Neuronal stem cell (in vitro differentiated cells): ENCODE results near the gene CDCA7.

ENCODE experiments used
- DNase-seq: peaks from one replicate; pipeline ENCODE4 v3.0.0-alpha.2; 2013; ENCODE audit warnings: low spot score
- H2AFZ ChIP-seq: one replicate; pipeline ENCODE4 v1.6.1; 2013; ENCODE audit warnings: mild to moderate bottlenecking, low read length, inconsistent platforms
- H2AK5ac ChIP-seq: 2 replicates; pipeline ENCODE4 v1.6.1; 2013; ENCODE audit warnings: low read depth, mild to moderate bottlenecking, inconsistent platforms, low read length, moderate library complexity, mixed read lengths
- H2BK120ac ChIP-seq: 2 replicates; pipeline ENCODE4 v1.6.1; 2013; ENCODE audit warnings: low read depth, mild to moderate bottlenecking, inconsistent platforms, low read length, moderate library complexity, mixed read lengths
- H2BK12ac ChIP-seq: one replicate; pipeline ENCODE4 v1.6.1; 2013; ENCODE audit warnings: low read length, inconsistent platforms
- H2BK15ac ChIP-seq: 2 replicates; pipeline ENCODE4 v1.6.1; 2013; ENCODE audit warnings: mild to moderate bottlenecking, low read length, inconsistent platforms, mixed read lengths
- H2BK5ac ChIP-seq: one replicate; pipeline ENCODE4 v1.6.1; 2013; ENCODE audit warnings: inconsistent platforms, mild to moderate bottlenecking, low read length, moderate library complexity
- H3K14ac ChIP-seq: one replicate; pipeline ENCODE4 v1.6.1; 2013; ENCODE audit warnings: low read length, inconsistent platforms
- H3K18ac ChIP-seq: 2 replicates; pipeline ENCODE4 v1.6.1; 2013; ENCODE audit warnings: low read length, inconsistent platforms
- H3K23ac ChIP-seq: 2 replicates; pipeline ENCODE4 v1.6.1; 2013; ENCODE audit warnings: low read depth, mild to moderate bottlenecking, mixed read lengths, low read length, inconsistent platforms; ENCODE audit not compliant: poor library complexity
- H3K27ac ChIP-seq: replicated peaks from 3 replicates; pipeline ENCODE4 v1.5.1; 2013; ENCODE audit warnings: low read length, inconsistent platforms
- H3K27me3 ChIP-seq, 3 experiments: 2 replicates each; pipeline ENCODE4 v1.6.1; 2013; ENCODE audit warnings: low read length in 3 of 3, mild to moderate bottlenecking in 2 of 3, inconsistent platforms in 1 of 3, low read depth in 1 of 3, mixed read lengths in 1 of 3, moderate library complexity in 1 of 3; ENCODE audit not compliant: control insufficient read depth in 3 of 3, insufficient read depth in 3 of 3
- H3K36me3 ChIP-seq, 2 donors: replicated peaks in 1 of 2; 2 replicates each; pipeline ENCODE4 v1.6.1; 2013; ENCODE audit warnings: low read length in 2 of 2; ENCODE audit not compliant: control insufficient read depth in 2 of 2, insufficient read depth in 2 of 2
- H3K4ac ChIP-seq: 2 replicates; pipeline ENCODE4 v1.6.1; 2013; ENCODE audit warnings: inconsistent platforms, mild to moderate bottlenecking, low read length, moderate library complexity
- H3K4me1 ChIP-seq, 2 donors: 1 replicate in 1 of 2; 2 replicates in 1 of 2; pipeline ENCODE4 v1.6.1; 2013; ENCODE audit warnings: low read length in 2 of 2, low read depth in 1 of 2; ENCODE audit not compliant: control insufficient read depth in 2 of 2, insufficient read depth in 1 of 2
- H3K4me2 ChIP-seq: one replicate; pipeline ENCODE4 v1.6.1; 2013; ENCODE audit warnings: mild to moderate bottlenecking, low read length, inconsistent platforms; ENCODE audit not compliant: insufficient read depth, poor library complexity, severe bottlenecking
- H3K4me3 ChIP-seq, 2 donors: 2 replicates each; pipeline ENCODE4 v1.5.1; 2013; ENCODE audit warnings: low read length in 2 of 2, mild to moderate bottlenecking in 2 of 2, inconsistent platforms in 1 of 2, moderate library complexity in 1 of 2
- H3K79me1 ChIP-seq: one replicate; pipeline ENCODE4 v1.6.1; 2013; ENCODE audit warnings: low read depth, mild to moderate bottlenecking, inconsistent platforms, low read length, moderate library complexity
- H3K9ac ChIP-seq: one replicate; pipeline ENCODE4 v1.6.1; 2013; ENCODE audit warnings: mild to moderate bottlenecking, low read depth, low read length, inconsistent platforms; ENCODE audit not compliant: poor library complexity
- H3K9me3 ChIP-seq, 2 donors: replicated peaks in 1 of 2; 2 replicates each; pipeline versions ENCODE3 to v1.6.1; 2013; ENCODE audit warnings: low read length in 2 of 2, mild to moderate bottlenecking in 2 of 2, inconsistent platforms in 1 of 2, low read depth in 1 of 2, mixed read lengths in 1 of 2, moderate library complexity in 1 of 2; ENCODE audit not compliant: control insufficient read depth in 2 of 2, insufficient read depth in 1 of 2
- H4K8ac ChIP-seq: one replicate; pipeline ENCODE4 v1.6.1; 2013; ENCODE audit warnings: low read depth, mild to moderate bottlenecking, inconsistent platforms, low read length, moderate library complexity
- H4K91ac ChIP-seq: one replicate; pipeline ENCODE4 v1.6.1; 2013; ENCODE audit warnings: low read length, low read depth, mild to moderate bottlenecking, inconsistent platforms; ENCODE audit not compliant: poor library complexity
- WGBS, 2 donors: extraction: QIAGEN DNeasy Blood & Tissue Kit; methylation state at CpG; one replicate each; pipeline ENCODE4 v1.1.7; 2013; ENCODE audit warnings: missing lambda C conversion rate in 2 of 2, mixed read lengths in 1 of 2; ENCODE audit not compliant: insufficient read length in 2 of 2, insufficient replicate concordance in 1 of 2; ENCODE audit errors: extremely low coverage in 2 of 2; 5-methylcytosine and 5-hydroxymethylcytosine counted together

The CDCA7 gene

GRCh38 chr2:173393636-173394035, 39.0 kb downstream of the CDCA7 start:
- DNase-seq: no peak
- H3K4me3 ChIP-seq: no peak overlapping the region
- H3K79me1 ChIP-seq: no peaks in the 10 kb centered on the region
- H4K91ac ChIP-seq: no peak overlapping the region
- H4K8ac ChIP-seq: no peak overlapping the region
- no peak overlapping the region for H3K18ac ChIP-seq
- no peak overlapping the region for H3K23ac ChIP-seq
- H3K4ac ChIP-seq: no peak overlapping the region
- peaks cover 8 to 13% of the 10 kb centered on the region in 2 donors for H3K4me1 ChIP-seq
- H2AK5ac ChIP-seq: no peak overlapping the region
- no peak overlapping the region for H3K4me2 ChIP-seq
- H2BK15ac ChIP-seq: no peak overlapping the region
- H2BK12ac ChIP-seq: no peak overlapping the region
- H3K27me3 ChIP-seq: no peaks in the 10 kb centered on the region
- no peak overlapping the region for H2BK5ac ChIP-seq
- no peak overlapping the region for H3K14ac ChIP-seq
- H3K9ac ChIP-seq: no peak overlapping the region
- no peak overlapping the region for H3K27ac ChIP-seq
- no peak overlapping the region for H2BK120ac ChIP-seq
- no CpG with 5 or more reads among the region's 1 CpG for WGBS, 2 donors
- H3K36me3 ChIP-seq: no peaks in the 10 kb centered on the region
- H2AFZ ChIP-seq: no peak overlapping the region
- H3K9me3 ChIP-seq: peaks cover 0 to 2% of the 10 kb centered on the region in 2 donors

- no peak for DNase-seq
- Histone ChIP-seq H3K79me1 (no peaks in the 10 kb centered on the region), H3K4ac (no peak overlapping the region), H3K4me2 (no peak overlapping the region), H2AFZ (peak overlapping the region; percentile 45), H3K27ac (no peak overlapping the region), H2BK15ac (no peak overlapping the region), H2AK5ac (no peak overlapping the region), H2BK120ac (no peak overlapping the region), H3K14ac (no peak overlapping the region), H3K9ac (no peak overlapping the region), H2BK12ac (no peak overlapping the region), H3K9me3 (peaks cover 0 to 2% of the 10 kb centered on the region in 2 donors), H3K23ac (no peak overlapping the region), H4K8ac (no peak overlapping the region), H3K27me3 (no peaks in the 10 kb centered on the region), H3K4me1 (peaks cover 8 to 13% of the 10 kb centered on the region in 2 donors), H2BK5ac (no peak overlapping the region), H3K18ac (no peak overlapping the region), H3K36me3 (no peaks in the 10 kb centered on the region), H4K91ac (no peak overlapping the region), H3K4me3 (no peak overlapping the region)
- no CpG with 5 or more reads among the region's 8 CpGs for WGBS, 2 donors
Measured at GRCh38 chr2:173394091-173394974, 39.7 kb downstream of the CDCA7 start.

DNA sequence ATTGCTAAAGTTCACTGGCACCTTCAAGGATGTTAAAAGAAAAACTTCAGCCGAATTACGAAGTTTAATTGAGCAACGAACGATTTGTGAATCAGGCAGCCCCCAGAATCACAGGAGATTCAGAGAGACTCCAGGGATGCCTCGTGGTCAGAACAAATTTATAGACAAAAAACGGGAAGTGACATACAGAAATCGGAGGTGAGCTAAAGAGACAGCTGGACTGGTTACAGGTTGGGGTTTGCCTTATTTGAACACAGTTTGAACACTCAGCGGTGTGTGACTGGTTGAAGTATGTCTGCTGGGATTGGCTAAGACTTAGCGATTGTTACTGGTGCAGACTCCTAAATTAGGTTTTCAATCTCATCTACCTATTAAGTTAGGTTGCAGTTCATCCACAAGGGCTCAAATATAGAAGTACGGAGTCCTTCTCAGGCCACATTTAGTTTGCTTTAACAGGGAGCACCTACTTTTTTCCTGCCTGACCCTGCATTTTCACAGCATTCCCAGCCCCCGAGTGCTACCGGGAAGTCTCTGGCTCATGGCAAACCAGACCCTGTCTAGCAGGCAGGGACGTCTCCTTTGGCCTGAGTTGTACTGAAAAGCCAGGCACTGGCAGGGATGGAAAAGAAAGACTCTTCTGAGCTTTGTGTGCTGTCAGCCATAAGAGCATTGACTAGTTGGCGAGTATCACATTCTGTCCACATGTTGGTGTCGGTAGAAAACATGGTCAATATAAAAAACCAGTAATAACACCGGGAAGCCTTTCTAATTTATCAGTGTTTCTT, 41.1 kb downstream of the CDCA7 start:
- Histone ChIP-seq H2BK120ac (no peak overlapping the region), H3K79me1 (no peaks in the 10 kb centered on the region), H3K27me3 (no peaks in the 10 kb centered on the region), H3K4me3 (no peak overlapping the region), H2BK15ac (no peak overlapping the region), H2BK5ac (no peak overlapping the region), H3K27ac (no peak overlapping the region), H3K36me3 (no peaks in the 10 kb centered on the region), H3K23ac (no peak overlapping the region), H3K4ac (no peak overlapping the region), H3K4me1 (peaks cover 2 to 10% of the 10 kb centered on the region in 2 donors), H3K9ac (no peak overlapping the region), H3K18ac (no peak overlapping the region), H4K8ac (no peak overlapping the region), H2BK12ac (no peak overlapping the region), H3K14ac (no peak overlapping the region), H4K91ac (no peak overlapping the region), H3K4me2 (no peak overlapping the region), H3K9me3 (peaks cover 0 to 2% of the 10 kb centered on the region in 2 donors), H2AFZ (no peak overlapping the region), H2AK5ac (no peak overlapping the region)
- no peak for DNase-seq
- WGBS, 2 donors: no CpG with 5 or more reads among the region's 16 CpGs

DNA sequence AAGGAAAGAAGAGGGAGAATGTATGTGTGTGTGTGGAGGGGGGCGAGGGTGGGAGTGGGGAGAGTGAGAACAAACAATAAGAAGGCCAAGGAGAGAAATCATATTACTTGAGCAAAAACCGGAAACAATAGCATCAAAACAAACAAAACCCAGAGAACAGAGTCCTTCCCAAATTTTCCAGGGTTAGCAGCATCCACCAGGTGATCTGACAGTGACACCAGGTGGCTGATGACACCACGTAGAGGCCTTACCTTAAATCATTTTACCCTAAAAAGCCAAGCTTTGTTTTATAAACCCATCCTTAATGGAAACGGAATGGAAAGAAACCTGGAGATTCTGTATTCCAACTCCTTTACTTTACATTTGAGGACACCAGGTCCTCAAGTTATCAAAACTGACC, 42.9 kb downstream of the CDCA7 start:
- no peak overlapping the region for H3K9ac ChIP-seq
- H3K4me1 ChIP-seq: peaks cover 2 to 13% of the 10 kb centered on the region in 2 donors
- H3K27ac ChIP-seq: no peak overlapping the region
- no peaks in the 10 kb centered on the region for H3K36me3 ChIP-seq
- no peak overlapping the region for H3K23ac ChIP-seq
- no peak overlapping the region for H4K91ac ChIP-seq
- no peak overlapping the region for H3K14ac ChIP-seq
- H3K79me1 ChIP-seq: no peaks in the 10 kb centered on the region
- no peak overlapping the region for H3K18ac ChIP-seq
- H4K8ac ChIP-seq: no peak overlapping the region
- H2BK5ac ChIP-seq: no peak overlapping the region
- H2BK120ac ChIP-seq: no peak overlapping the region
- no peak overlapping the region for H3K4ac ChIP-seq
- no peak overlapping the region for H2AFZ ChIP-seq
- WGBS, 2 donors: 100% methylated on average over 1 of the region's 4 CpGs; no CpG with 5 or more reads in 1 of the 2 donors
- H2BK15ac ChIP-seq: no peak overlapping the region
- no peak overlapping the region for H3K4me2 ChIP-seq
- peaks cover 0 to 2% of the 10 kb centered on the region in 2 donors for H3K9me3 ChIP-seq
- H2AK5ac ChIP-seq: no peak overlapping the region
- no peak overlapping the region for H3K4me3 ChIP-seq
- H3K27me3 ChIP-seq: no peaks in the 10 kb centered on the region
- DNase-seq: no peak
- H2BK12ac ChIP-seq: no peak overlapping the region
